HepG2 (cell line): ENCODE results near the gene CTDSP2. TPM values are rescaled to one million over a fixed set of nuclear protein-coding genes. Genes with fewer than 3 reads are reported as not detected.
A peak's percentile ranks its signal among the peaks of the same experiment; 100 is the strongest.

Experiments used
- ATF4 ChIP-seq, 2 experiments: fragments of 450-650 bp in 1 of 2; sonication (generic) in 1 of 2; formaldehyde crosslinking; IDR thresholded peaks; 2 replicates each; pipeline versions ENCODE4 v1.5.0 to v1.8.0; 2020 to 2022; ENCODE audit warnings: mild to moderate bottlenecking in 1 of 2, missing genetic modification reagents in 1 of 2
- FOSL1 ChIP-seq: sonication (generic); formaldehyde crosslinking; IDR thresholded peaks from 2 replicates; pipeline ENCODE4 v1.9.0; 2021; ENCODE audit warnings: missing genetic modification reagents, borderline replicate concordance
- FOXM1 ChIP-seq: sonication (generic); formaldehyde crosslinking; IDR thresholded peaks from 2 replicates; pipeline ENCODE4 v1.5.0; 2020; ENCODE audit warnings: missing genetic modification reagents
- GATAD1 ChIP-seq: IDR thresholded peaks from 2 replicates; pipeline ENCODE4 v1.6.1; 2016; ENCODE audit warnings: missing genetic modification reagents, missing compliant biosample characterization
- GLMP ChIP-seq: sonication (generic); formaldehyde crosslinking; IDR thresholded peaks from 2 replicates; pipeline ENCODE4 v1.9.0; 2021; ENCODE audit warnings: missing genetic modification reagents, mild to moderate bottlenecking, borderline replicate concordance
- GTF2F1 ChIP-seq: fragments of 150-350 bp; IDR thresholded peaks from 2 replicates; pipeline ENCODE4 v1.6.1; 2014; ENCODE audit warnings: low read length
- HDAC2 ChIP-seq: sonication (generic); formaldehyde crosslinking; IDR thresholded peaks from 2 replicates; pipeline ENCODE4 v1.4.0; 2020; ENCODE audit warnings: missing genetic modification reagents
- LRRFIP1 ChIP-seq: sonication (generic); formaldehyde crosslinking; conservative IDR thresholded peaks from 2 replicates; pipeline ENCODE4 v1.4.0; 2020; ENCODE audit warnings: missing genetic modification reagents
- NFE2 ChIP-seq: sonication (generic); formaldehyde crosslinking; IDR thresholded peaks from 2 replicates; pipeline ENCODE4 v1.4.0; 2020; ENCODE audit warnings: missing genetic modification reagents
- NFYB ChIP-seq: sonication (generic); formaldehyde crosslinking; IDR thresholded peaks from 2 replicates; pipeline ENCODE4 v1.4.0; 2020; ENCODE audit warnings: missing genetic modification reagents
- NR2C2 ChIP-seq: sonication (generic); formaldehyde crosslinking; IDR thresholded peaks from 2 replicates; pipeline ENCODE4 v1.4.0; 2020; ENCODE audit warnings: missing genetic modification reagents, mild to moderate bottlenecking, moderate library complexity, borderline replicate concordance
- TCF7 ChIP-seq: sonication (generic); IDR thresholded peaks from 2 replicates; pipeline ENCODE4 v1.6.1; 2016; ENCODE audit warnings: antibody characterized with exemption, low read depth
- ZFAT ChIP-seq: sonication (generic); formaldehyde crosslinking; conservative IDR thresholded peaks from 2 replicates; pipeline ENCODE4 v1.8.1; 2023; ENCODE audit warnings: missing genetic modification reagents, inconsistent platforms
- ZNF10 ChIP-seq: sonication (generic); formaldehyde crosslinking; IDR thresholded peaks from 2 replicates; pipeline ENCODE4 v1.4.0; 2020; ENCODE audit warnings: mild to moderate bottlenecking, low read depth, missing genetic modification reagents, borderline replicate concordance
- ZNF275 ChIP-seq: sonication (generic); formaldehyde crosslinking; IDR thresholded peaks from 2 replicates; pipeline ENCODE4 v1.8.0; 2022; ENCODE audit warnings: missing genetic modification reagents, mild to moderate bottlenecking, inconsistent platforms, borderline replicate concordance
- ZNF513 ChIP-seq: sonication (generic); formaldehyde crosslinking; conservative IDR thresholded peaks from 2 replicates; pipeline ENCODE4 v1.5.0; 2020; ENCODE audit warnings: missing genetic modification reagents
- ZNF629 ChIP-seq: sonication (generic); formaldehyde crosslinking; conservative IDR thresholded peaks from 2 replicates; pipeline ENCODE4 v1.5.0; 2020; ENCODE audit warnings: missing genetic modification reagents
- ZNF761 ChIP-seq: sonication (generic); formaldehyde crosslinking; conservative IDR thresholded peaks from 2 replicates; pipeline ENCODE4 v1.4.0; 2020; ENCODE audit warnings: mild to moderate bottlenecking, missing genetic modification reagents
- ZSCAN22 ChIP-seq: sonication (generic); formaldehyde crosslinking; IDR thresholded peaks from 2 replicates; pipeline ENCODE4 v1.4.0; 2020; ENCODE audit warnings: mild to moderate bottlenecking, missing genetic modification reagents
- polyA plus RNA-seq, 8 experiments: library from polyadenylated mRNA; depleted of rRNA in 3 of 8; stranded (reverse) in 7 of 8; unstranded in 1 of 8; fragments of >200 nt; fragmentation: Illumina TruSeq in 4 of 8; extraction: Trizol in 4 of 8; gene quantifications; 2 replicates each; pipeline versions ENCODE4 v1.2.1 to v1.2.3, GENCODE V29; 2011 to 2016; ENCODE audit warnings: low read depth in 4 of 8, missing spikeins in 1 of 8, mixed read lengths in 1 of 8; ENCODE audit not compliant: insufficient read depth in 1 of 8
- total RNA-seq, 5 experiments: library from RNA; depleted of rRNA; stranded (reverse); fragments of >200 nt; fragmentation: Illumina TruSeq; extraction: Trizol; gene quantifications; 2 replicates each; pipeline ENCODE4 v1.2.3, GENCODE V29; 2016; ENCODE audit warnings: low read depth in 1 of 5

Gene CTDSP2
- total and polyA plus RNA-seq, 2 of the 13 experiments (the other 11 are each of a cell fraction or from before 2014, with no cell fraction given): 38.1 to 82.5 TPM

DNA sequence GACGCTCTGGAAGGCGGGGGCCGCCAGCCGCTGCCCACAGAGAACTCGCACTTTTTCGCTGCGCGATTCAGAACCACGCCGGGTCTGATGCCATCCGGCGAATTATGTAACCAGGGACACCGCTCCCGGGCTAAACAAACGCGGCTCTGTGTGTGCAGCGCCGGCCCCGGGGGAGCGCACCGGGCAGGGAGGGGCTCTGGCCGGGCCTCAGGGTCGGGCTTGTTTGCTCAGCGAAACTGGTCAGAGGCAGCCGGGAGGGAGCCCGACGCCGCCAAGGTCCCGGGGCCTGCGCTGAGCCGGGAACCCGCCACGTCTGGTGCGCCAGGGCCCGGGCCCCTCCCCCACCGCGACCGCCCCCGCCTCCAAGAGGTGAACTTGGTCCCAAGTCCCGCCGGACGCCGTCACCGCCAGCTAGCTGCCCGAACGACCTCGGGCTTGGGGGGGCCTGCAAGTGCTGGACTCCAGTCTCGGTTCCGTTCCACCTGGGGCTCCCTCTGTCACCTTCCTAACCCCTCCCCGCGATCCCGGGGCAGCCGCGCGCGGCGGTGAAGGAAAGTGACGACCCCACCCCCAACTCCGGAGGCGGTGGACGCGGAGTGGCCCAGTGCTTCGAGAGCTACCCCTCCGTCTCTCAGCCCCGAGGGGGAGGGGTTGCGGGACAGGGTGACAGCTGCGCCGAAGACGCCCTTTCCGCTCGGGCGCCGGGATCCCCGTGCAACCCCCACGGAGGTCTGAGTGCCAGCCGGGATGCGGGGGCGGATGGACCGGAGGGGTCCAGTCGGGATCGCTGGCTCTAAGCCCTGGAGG lies 848 bp downstream of the CTDSP2 start (continued):
- TF ChIP-seq ZNF275 (CRISPR knock-in tag) (peak; percentile 85), NR2C2 (peak; percentile 37; the same call in 1 of the 2 replicates), ZNF629 (CRISPR knock-in tag) (no peak), ZNF10 (no peak), FOSL1 (CRISPR knock-in tag) (no peak), TCF7 (no peak), ZNF513 (CRISPR knock-in tag) (0 out of 2 replicates have a peak, but pooled peaks have one; percentile 58), ZNF761 (CRISPR knock-in tag) (no peak), ZFAT (CRISPR knock-in tag) (peak; percentile 77; the same call in 1 of the 2 replicates), NFYB (CRISPR knock-in tag) (peak; percentile 37; the same call in 1 of the 2 replicates), NFE2 (CRISPR knock-in tag) (no peak), HDAC2 (CRISPR knock-in tag) (peak; percentile 83; the same call in 1 of the 2 replicates), GTF2F1 (no peak), LRRFIP1 (no peak), ATF4 (CRISPR knock-in tag; IDR thresholded peaks at IDR 0.05) (peak in 1 of 2 experiments; percentile 92; a peak in 2 of 4 replicates), GATAD1 (CRISPR knock-in tag) (peak; percentile 71), ZSCAN22 (CRISPR knock-in tag) (no peak), FOXM1 (CRISPR knock-in tag) (peak; percentile 66; the same call in 1 of the 2 replicates), GLMP (no peak)
